HG03103 (cell line): ENCODE measurements around the gene ZNF205.

ENCODE experiments used
- ATAC-seq: cut with Tn5 transposase; IDR thresholded peaks from one replicate; pipeline ENCODE4 v1.9.1; 2021; ENCODE audit warnings: low read depth; ENCODE audit not compliant: unreplicated experiment

ZNF205 gene

GRCh38 chr16:3099732-3100499 is 12.5 kb upstream of the ZNF205 start:
- ATAC-seq: no peak

GRCh38 chr16:3101018-3101840 is 11.2 kb upstream of the ZNF205 start:
- no peak for ATAC-seq

- no peak for ATAC-seq
Observed at GRCh38 chr16:3101841-3102470, 10.4 kb upstream of the ZNF205 start.

GRCh38 chr16:3106205-3106928 is 6.0 kb upstream of the ZNF205 start:
- ATAC-seq: peak; percentile 77

GRCh38 chr16:3112881-3113574 is 642 bp downstream of the ZNF205 start:
- ATAC-seq: no peak

GRCh38 chr16:3113765-3114479 is 1.5 kb downstream of the ZNF205 start:
- ATAC-seq: no peak

- no peak for ATAC-seq
Observed at GRCh38 chr16:3115003-3115402, 2.6 kb downstream of the ZNF205 start.

- no peak for ATAC-seq
Observed at GRCh38 chr16:3115561-3115960, 3.2 kb downstream of the ZNF205 start.

- no peak for ATAC-seq
Observed at GRCh38 chr16:3118204-3118790, 5.9 kb downstream of the ZNF205 start.

- no peak for ATAC-seq
Observed at GRCh38 chr16:3118846-3119245, 6.5 kb downstream of the ZNF205 start.

GRCh38 chr16:3119286-3119685 is 6.9 kb downstream of the ZNF205 start:
- ATAC-seq: no peak

GRCh38 chr16:3119701-3120408 is 7.5 kb downstream of the ZNF205 start:
- ATAC-seq: no peak

- ATAC-seq: no peak
Observed at GRCh38 chr16:3120435-3120834, 8.0 kb downstream of the ZNF205 start.

GRCh38 chr16:3121851-3122467 is 9.6 kb downstream of the ZNF205 start:
- ATAC-seq: no peak

GRCh38 chr16:3122926-3123570 is 10.7 kb downstream of the ZNF205 start:
- ATAC-seq: no peak

- peak; percentile 82 for ATAC-seq
Observed at GRCh38 chr16:3123986-3124886, 11.8 kb downstream of the ZNF205 start.

- ATAC-seq: no peak
Observed at GRCh38 chr16:3127745-3128144, 15.4 kb downstream of the ZNF205 start.
